IPS-18c (cell line): Measurements from ENCODE around the gene MACIR.
A peak's percentile ranks its signal among the peaks of the same experiment; 100 is the strongest.

Source experiments
- H3K4me3 ChIP-seq: 2 replicates; pipeline ENCODE4 v1.7.0; 2013; ENCODE audit warnings: low read depth, mild to moderate bottlenecking, low read length, moderate library complexity; ENCODE audit not compliant: insufficient read depth
- H3K9me3 ChIP-seq: one replicate; pipeline ENCODE4 v1.6.1; 2013; ENCODE audit warnings: mild to moderate bottlenecking, low read length, moderate library complexity; ENCODE audit not compliant: control insufficient read depth, insufficient read depth

Gene MACIR

DNA sequence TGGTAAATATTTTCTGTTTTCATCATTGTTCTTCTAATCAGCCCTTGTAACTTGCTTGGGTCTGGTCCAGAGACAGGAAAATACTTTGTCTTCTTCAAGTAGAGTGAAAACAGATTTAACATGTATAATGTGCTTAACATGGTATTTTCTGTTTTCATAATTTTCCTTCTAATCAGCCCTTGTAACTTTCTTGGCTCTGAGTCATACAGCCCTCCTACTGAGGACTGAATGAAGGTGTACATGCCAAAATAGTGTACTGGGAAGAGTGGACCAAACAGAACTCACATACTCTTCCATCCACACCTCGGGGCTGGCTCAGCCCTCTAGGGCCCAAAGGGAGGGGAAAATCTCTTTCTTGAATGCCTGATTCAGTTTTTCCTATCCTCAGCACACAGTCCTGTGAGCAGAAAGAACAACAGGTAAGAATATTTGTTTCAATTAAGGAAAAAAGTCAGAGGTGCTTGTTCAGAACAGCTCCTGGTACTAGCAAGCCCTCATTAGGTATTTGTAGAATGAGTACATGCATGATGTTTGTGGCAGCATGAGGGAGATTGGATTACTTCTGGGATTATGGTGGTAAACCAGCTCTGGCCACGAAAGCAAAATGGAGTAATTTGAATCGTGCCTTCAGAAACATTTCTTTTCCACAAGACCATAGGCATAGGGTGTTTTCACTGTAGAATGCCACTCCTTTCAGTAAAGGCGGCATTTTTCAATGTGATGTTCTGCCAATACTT, 24.2 kb upstream of the MACIR start:
- Histone ChIP-seq H3K9me3 (no peaks in the 10 kb centered on the region), H3K4me3 (no peak overlapping the region)

DNA sequence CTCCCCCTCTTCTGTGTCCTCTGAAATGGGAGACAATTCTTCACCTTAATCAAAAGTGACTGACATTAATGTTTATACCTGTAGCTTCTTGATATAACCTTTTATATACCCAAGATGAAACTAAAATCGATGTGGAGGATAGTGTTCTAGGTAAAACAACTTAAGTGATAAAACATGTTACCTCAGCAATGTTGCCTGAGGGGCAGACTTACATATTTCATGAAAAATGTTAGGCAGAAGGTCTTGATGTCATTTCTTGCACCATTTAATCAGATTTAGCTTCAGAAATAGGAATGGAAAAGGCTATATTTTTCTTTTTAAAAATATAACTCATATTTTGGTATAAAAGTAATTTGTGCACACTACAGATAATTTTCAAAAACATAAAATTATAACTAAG, 22.7 kb upstream of the MACIR start:
- Histone ChIP-seq H3K4me3 (no peak overlapping the region), H3K9me3 (no peaks in the 10 kb centered on the region)

- no peak overlapping the region for H3K4me3 ChIP-seq
- no peaks in the 10 kb centered on the region for H3K9me3 ChIP-seq
Observed at GRCh38 chr5:103237778-103238177, 20.8 kb upstream of the MACIR start.

DNA sequence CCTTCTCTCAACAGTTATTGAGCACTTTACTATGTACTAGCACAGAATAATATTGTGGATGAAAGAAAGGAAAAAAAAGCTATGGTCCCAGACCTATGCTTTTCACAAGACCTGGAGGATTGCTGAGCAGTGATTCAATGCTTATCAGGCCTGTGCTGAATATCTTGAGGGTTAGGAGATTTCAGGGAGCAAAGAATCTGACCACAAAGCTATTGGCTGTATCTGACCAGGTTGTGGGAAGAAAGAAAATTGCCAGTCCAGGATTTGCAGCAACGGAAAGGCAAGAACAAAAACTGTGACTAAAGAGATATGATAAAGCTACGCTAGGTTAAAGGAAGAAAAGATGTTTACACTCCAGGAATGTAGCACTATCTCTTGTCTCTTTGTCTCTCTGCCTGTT, 14.9 kb upstream of the MACIR start:
- no peak overlapping the region for H3K4me3 ChIP-seq
- no peaks in the 10 kb centered on the region for H3K9me3 ChIP-seq

DNA sequence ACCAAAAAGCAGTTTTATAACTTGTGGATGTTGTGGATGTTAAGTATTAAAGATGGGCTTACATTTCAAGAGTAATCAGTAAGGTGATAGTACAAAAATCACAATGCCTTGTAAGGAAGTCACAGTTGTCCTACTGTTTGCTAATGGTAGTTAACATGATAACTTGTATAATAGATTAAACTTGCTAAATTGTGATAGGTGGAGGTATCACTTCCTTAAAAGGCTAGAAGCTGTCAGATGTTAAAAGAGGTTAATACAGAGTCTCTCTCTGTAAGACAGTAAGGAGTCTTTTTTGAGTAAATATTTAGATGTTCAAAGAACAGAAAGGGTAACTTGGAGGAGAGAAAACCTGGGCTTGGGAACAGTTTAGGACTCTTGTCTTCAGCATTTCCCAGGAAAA, 14.2 kb upstream of the MACIR start:
- H3K9me3 ChIP-seq: no peaks in the 10 kb centered on the region

GRCh38 chr5:103245761-103246160, 12.8 kb upstream of the MACIR start:
- H3K4me3 ChIP-seq: no peak overlapping the region
- H3K9me3 ChIP-seq: no peaks in the 10 kb centered on the region

More for the DNA sequence above, 14.2 kb upstream of the MACIR start:
- no peak overlapping the region for H3K4me3 ChIP-seq

- no peak overlapping the region for H3K4me3 ChIP-seq
- no peaks in the 10 kb centered on the region for H3K9me3 ChIP-seq
Observed at GRCh38 chr5:103247118-103247517, 11.4 kb upstream of the MACIR start.

DNA sequence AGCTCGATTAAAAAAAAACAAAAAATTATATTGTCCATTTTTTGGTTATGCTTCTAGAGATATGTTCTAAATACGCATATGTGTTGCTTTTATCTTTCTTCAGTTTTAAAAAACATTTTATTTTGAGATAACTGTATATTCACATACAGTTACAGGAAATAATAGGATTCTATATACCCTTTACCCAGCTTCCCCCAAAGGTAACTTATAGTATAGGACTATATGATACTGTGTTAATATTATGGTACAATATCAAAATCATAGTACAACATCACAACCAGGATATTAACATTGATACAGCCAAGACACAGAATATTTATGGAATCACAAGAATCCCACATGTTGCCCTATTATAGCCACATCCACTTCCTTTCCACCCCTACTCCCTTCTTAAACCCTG, 9.5 kb upstream of the MACIR start:
- Histone ChIP-seq H3K9me3 (no peaks in the 10 kb centered on the region), H3K4me3 (no peak overlapping the region)

- H3K4me3 ChIP-seq: no peak overlapping the region
- no peaks in the 10 kb centered on the region for H3K9me3 ChIP-seq
Observed at GRCh38 chr5:103254921-103255320, 3.6 kb upstream of the MACIR start.

- no peak overlapping the region for H3K4me3 ChIP-seq
- no peaks in the 10 kb centered on the region for H3K9me3 ChIP-seq
Observed at GRCh38 chr5:103255691-103256090, 2.9 kb upstream of the MACIR start.

DNA sequence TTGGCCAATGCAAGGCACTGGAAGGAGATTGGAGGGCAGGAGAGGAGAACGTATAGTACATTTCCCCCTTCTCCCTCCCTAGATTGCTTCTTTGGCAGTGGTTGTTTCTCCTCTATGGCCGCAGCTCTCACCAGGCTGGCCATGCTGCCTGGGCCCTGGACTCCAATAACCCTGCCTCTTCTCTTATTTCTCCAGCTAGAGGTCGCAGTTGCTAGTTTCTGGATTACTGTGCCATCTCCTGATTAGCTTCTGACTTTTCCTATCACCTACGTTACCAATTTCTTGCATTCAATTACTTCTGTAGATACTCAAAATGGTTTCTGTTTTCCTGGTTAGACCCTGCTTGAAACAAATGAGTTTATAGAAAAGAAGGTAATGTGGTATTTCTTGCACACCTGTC, 2.4 kb upstream of the MACIR start:
- Histone ChIP-seq H3K9me3 (no peaks in the 10 kb centered on the region), H3K4me3 (no peak overlapping the region)

- H3K4me3 ChIP-seq: peak overlapping the region; percentile 83
- H3K9me3 ChIP-seq: no peaks in the 10 kb centered on the region
Observed at GRCh38 chr5:103258957-103259704, 568 bp downstream of the MACIR start.

DNA sequence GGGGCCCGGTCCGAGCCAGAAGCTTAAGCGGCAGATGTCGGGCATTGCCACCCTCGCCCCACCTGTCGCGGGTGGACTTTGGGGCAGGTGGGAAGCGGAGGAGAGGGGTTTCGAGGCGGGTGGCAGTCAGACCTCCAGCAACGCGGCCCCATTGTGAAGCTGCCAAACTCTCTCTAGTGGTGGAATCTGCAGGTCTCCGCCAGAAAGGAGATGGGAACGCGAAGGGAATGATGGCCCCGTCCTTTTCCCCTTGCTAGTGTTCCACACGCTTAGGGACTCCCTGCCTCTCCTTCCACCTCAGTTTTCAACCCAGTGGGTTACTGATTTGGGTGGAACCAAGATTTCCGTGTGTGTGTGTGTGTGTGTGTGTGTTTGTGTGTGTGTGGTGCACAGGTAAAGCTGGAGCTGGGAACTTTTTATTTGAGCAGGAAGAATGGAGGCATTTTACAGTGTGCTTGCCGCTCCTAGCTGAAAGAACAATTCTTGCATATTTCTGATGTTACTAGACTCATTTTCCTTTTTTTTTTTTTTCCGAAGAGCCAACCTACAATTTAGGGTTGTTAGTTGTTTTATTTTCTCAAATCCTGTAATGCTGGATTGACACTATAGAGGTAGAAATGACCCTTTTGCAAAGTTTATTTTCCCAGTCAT, 1.3 kb downstream of the MACIR start:
- peak overlapping the region; percentile 83 for H3K4me3 ChIP-seq

GRCh38 chr5:103260951-103261350, 2.4 kb downstream of the MACIR start:
- H3K4me3 ChIP-seq: no peak overlapping the region
- H3K9me3 ChIP-seq: no peaks in the 10 kb centered on the region

More for the DNA sequence above, 1.3 kb downstream of the MACIR start:
- no peaks in the 10 kb centered on the region for H3K9me3 ChIP-seq

DNA sequence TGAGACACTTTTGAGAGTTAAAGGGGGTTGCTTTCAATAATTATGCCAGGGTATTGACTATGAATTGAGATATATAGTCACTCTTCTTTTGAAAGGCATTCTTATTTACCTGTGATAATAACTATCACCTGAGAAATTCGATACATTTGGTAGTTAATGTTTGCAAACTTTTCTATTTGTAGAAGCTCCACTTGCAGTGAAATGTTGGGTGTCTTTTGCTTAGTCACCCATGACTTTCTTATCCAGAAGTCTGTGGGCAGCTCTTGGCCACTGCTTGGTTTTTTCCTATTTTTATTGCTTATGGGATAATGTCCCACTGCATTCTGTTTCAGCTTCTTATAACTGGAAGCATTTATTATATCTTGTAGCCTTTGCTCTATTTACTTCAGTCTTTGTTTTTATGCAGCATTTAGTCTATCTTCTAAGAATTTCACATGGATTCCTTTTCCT, 3.9 kb downstream of the MACIR start:
- Histone ChIP-seq H3K4me3 (no peak overlapping the region), H3K9me3 (no peaks in the 10 kb centered on the region)

DNA sequence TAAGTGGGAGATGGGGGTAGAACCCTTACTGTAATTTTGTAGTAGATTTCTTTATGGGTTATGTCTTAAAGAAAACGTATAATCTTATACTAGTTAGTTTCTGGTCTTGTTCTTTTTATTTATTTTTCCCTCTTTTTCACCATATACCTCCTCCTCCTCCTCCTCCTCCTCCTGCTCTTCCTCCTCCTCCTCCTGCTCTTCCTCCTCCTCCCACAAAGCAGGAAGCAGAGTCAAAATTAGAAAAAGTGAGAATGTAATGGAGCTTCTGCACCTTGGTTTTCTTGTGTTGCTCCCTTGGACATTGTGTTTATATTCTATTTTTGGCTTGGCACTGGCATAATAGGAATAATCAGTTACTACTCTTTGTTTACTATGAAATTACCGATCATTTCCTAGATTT, 4.5 kb downstream of the MACIR start:
- H3K4me3 ChIP-seq: no peak overlapping the region
- no peaks in the 10 kb centered on the region for H3K9me3 ChIP-seq

GRCh38 chr5:103264508-103264907, 5.9 kb downstream of the MACIR start:
- no peak overlapping the region for H3K4me3 ChIP-seq
- no peaks in the 10 kb centered on the region for H3K9me3 ChIP-seq

DNA sequence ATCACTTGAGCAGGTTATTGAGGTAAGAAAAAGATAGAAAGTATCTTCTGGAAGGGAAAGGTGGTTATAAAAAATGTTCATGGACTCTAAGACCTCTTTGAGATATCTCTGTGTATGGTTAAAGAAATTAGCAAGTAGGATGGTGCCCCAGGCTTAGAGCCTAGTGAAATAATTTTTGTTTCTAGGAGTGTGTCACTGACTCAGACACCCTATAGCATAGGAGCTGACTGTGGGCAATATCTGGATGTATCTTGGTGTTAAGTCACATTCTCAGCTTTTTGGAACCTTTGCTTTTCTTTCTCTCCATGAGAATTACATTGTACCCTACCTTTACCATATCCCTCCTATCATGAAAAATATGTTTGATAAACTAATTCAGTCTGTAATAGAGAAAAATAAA, 12.0 kb downstream of the MACIR start:
- H3K4me3 ChIP-seq: no peak overlapping the region

More for the DNA sequence above, 12.0 kb downstream of the MACIR start:
- H3K9me3 ChIP-seq: no peaks in the 10 kb centered on the region
